HG03565 (cell line): ENCODE data around the gene RSPH10B.
"Not testable (repeated sequence)": the region's sequence is repeated elsewhere in the genome, so short reads cannot be mapped to it uniquely, and the experiment has no call there.

ENCODE experiments used
- ATAC-seq: cut with Tn5 transposase; IDR thresholded peaks from one replicate; pipeline ENCODE4 v1.9.1; 2021; ENCODE audit warnings: mild to moderate bottlenecking, moderate library complexity; ENCODE audit not compliant: unreplicated experiment

Gene RSPH10B

GRCh38 chr7:5970347-5970911 is at the start of gene RSPH10B:
Gene RSPH10B (minus strand): TSS chr7:5970689. CDS start chr7:5967116, 3,573 bp downstream.
- ATAC-seq, result not testable (repeated sequence)

GRCh38 chr7:6016653-6016966 is 46.1 kb upstream of the RSPH10B start:
- ATAC-seq, result no peak

GRCh38 chr7:6015917-6016652 is 45.6 kb upstream of the RSPH10B start:
- ATAC-seq, result peak; percentile 20

- ATAC-seq, result no peak
Measured at GRCh38 chr7:6012355-6013104, 42.0 kb upstream of the RSPH10B start.

GRCh38 chr7:6011541-6011940 is 41.1 kb upstream of the RSPH10B start:
- ATAC-seq, result no peak

- ATAC-seq, result not testable (repeated sequence)
Measured at GRCh38 chr7:6010370-6010769, 39.9 kb upstream of the RSPH10B start.

- peak; percentile 81 for ATAC-seq
Measured at GRCh38 chr7:6008668-6009611, 38.5 kb upstream of the RSPH10B start, which contains the start of the genes AIMP2 and PMS2. Gene AIMP2 (plus strand): TSS chr7:6009272. CDS start chr7:6009364, 92 bp downstream. Gene PMS2 (minus strand): TSS chr7:6009049. CDS start chr7:6009019, 30 bp downstream.

- not testable (repeated sequence) for ATAC-seq
Measured at GRCh38 chr7:6007835-6008590, 37.5 kb upstream of the RSPH10B start.

- ATAC-seq, result no peak
Measured at GRCh38 chr7:6007386-6007785, 36.9 kb upstream of the RSPH10B start.

GRCh38 chr7:5997210-5997808 is 26.8 kb upstream of the RSPH10B start:
- ATAC-seq, result no peak

GRCh38 chr7:5987061-5987460 is 16.6 kb upstream of the RSPH10B start:
- not testable (repeated sequence) for ATAC-seq

- ATAC-seq, result not testable (repeated sequence)
Measured at GRCh38 chr7:5979680-5980314, 9.3 kb upstream of the RSPH10B start.

- ATAC-seq, result not testable (repeated sequence)
Measured at GRCh38 chr7:5973580-5973979, 3.1 kb upstream of the RSPH10B start.

- not testable (repeated sequence) for ATAC-seq
Measured at GRCh38 chr7:5963810-5964209, 6.7 kb downstream of the RSPH10B start.

- ATAC-seq, result not testable (repeated sequence)
Measured at GRCh38 chr7:5963205-5963604, 7.3 kb downstream of the RSPH10B start.

GRCh38 chr7:5934945-5935450 is 35.5 kb downstream of the RSPH10B start:
- not testable (repeated sequence) for ATAC-seq

- not testable (repeated sequence) for ATAC-seq
Measured at GRCh38 chr7:5931905-5932644, 38.4 kb downstream of the RSPH10B start.

GRCh38 chr7:5931250-5931649 is 39.2 kb downstream of the RSPH10B start:
- ATAC-seq, result not testable (repeated sequence)
